HCT116 (cell line): ENCODE results near the gene GOT1. TPM values are rescaled to one million over a fixed set of nuclear protein-coding genes. Genes with fewer than 3 reads are reported as not detected.
A peak's percentile ranks its signal among the peaks of the same experiment; 100 is the strongest.

ENCODE experiments used
- ATAC-seq: fragments of 200-7000 bp; cut with Tn5 transposase; 2 replicates; pipeline ENCODE4 v1.9.1; 2020; ENCODE audit warnings: mild to moderate bottlenecking, moderate library complexity
- BruUV-seq: library from RNA; stranded (reverse); fragments of 400-500 nt; replicated peaks from 2 replicates; lab custom pipeline; 2021; lab: Mats Ljungman, UMichigan
- CTCF ChIA-PET: fragments of 300-600 bp; sonication (Branson Sonifier 250); formaldehyde crosslinking; loops from one replicate; lab custom pipeline; 2021; ENCODE audit warnings: antibody characterized with exemption; lab: Charles Lee
- POLR2A ChIA-PET: fragments of 300-600, 350-600 bp; sonication (Branson Sonifier 250); formaldehyde crosslinking; loops from one replicate; lab custom pipeline; 2021; ENCODE audit warnings: antibody characterized with exemption; lab: Charles Lee
- RAD21 ChIA-PET, 2 experiments: fragments of 300-600 bp; sonication (Branson Sonifier 250); formaldehyde crosslinking; loops; one replicate each; lab custom pipeline; 2023; ENCODE audit warnings: low total read pairs in 2 of 2; ENCODE audit not compliant: uncharacterized antibody in 2 of 2, unreplicated experiment in 2 of 2, low non-redundant PET in 1 of 2; lab: Charles Lee
- DNase-seq: peaks from one replicate; pipeline ENCODE4 v3.0.0-alpha.2; 2010; ENCODE audit warnings: low read depth, low spot score
- H2AFZ ChIP-seq: fragments of 200-600 bp; shearing (Covaris generic), sonication (generic); 2 replicates; pipeline ENCODE4 v1.6.1; 2017; ENCODE audit warnings: low read depth, mixed run types, mixed read lengths, antibody characterized with exemption, low read length; ENCODE audit not compliant: poor library complexity, severe bottlenecking
- H3K27ac ChIP-seq: 2 replicates; pipeline ENCODE4 v1.5.1; 2012; ENCODE audit warnings: low read depth, low read length
- H3K27me3 ChIP-seq: fragments of 200-600 bp; sonication (generic); 2 replicates; pipeline ENCODE4 v1.6.1; 2016; ENCODE audit warnings: mixed run types, low read length, mixed read lengths; ENCODE audit not compliant: insufficient read depth
- H3K36me3 ChIP-seq, 2 experiments: fragments of 200-500 bp in 1 of 2; fragments of 200-600 bp in 1 of 2; sonication (Bioruptor generic) in 1 of 2; sonication (generic) in 1 of 2; 2 replicates each; pipeline versions ENCODE4 v1.5.1 to v1.6.1; 2014 to 2016; ENCODE audit warnings: low read length in 2 of 2, inconsistent platforms in 1 of 2, mixed read lengths in 1 of 2, mixed run types in 1 of 2; ENCODE audit not compliant: insufficient read depth in 2 of 2, control insufficient read depth in 1 of 2
- H3K4me1 ChIP-seq, 2 experiments: fragments of 200-600 bp in 1 of 2; sonication (generic) in 1 of 2; 2 replicates each; pipeline versions ENCODE4 v1.5.1 to v1.6.1; 2012 to 2017; ENCODE audit warnings: low read length in 2 of 2, inconsistent platforms in 1 of 2, mild to moderate bottlenecking in 1 of 2, mixed read lengths in 1 of 2, mixed run types in 1 of 2, moderate library complexity in 1 of 2; ENCODE audit not compliant: insufficient read depth in 2 of 2, control insufficient read depth in 1 of 2
- H3K4me2 ChIP-seq: fragments of 200-600 bp; sonication (generic); 2 replicates; pipeline ENCODE4 v1.6.1; 2017; ENCODE audit warnings: mixed run types, low read length, mixed read lengths
- H3K4me3 ChIP-seq, 2 experiments: fragments of 200-600 bp in 1 of 2; sonication (generic) in 1 of 2; replicated peaks in 1 of 2; 2 replicates each; pipeline ENCODE4 v1.5.1; 2011 to 2016; ENCODE audit warnings: low read length in 2 of 2, control low read depth in 1 of 2, low read depth in 1 of 2, mild to moderate bottlenecking in 1 of 2, mixed read lengths in 1 of 2, mixed run types in 1 of 2
- H3K79me2 ChIP-seq: fragments of 200-600 bp; sonication (generic); 2 replicates; pipeline ENCODE4 v1.6.1; 2017; ENCODE audit warnings: mild to moderate bottlenecking, mixed run types, low read length, moderate library complexity, mixed read lengths; ENCODE audit not compliant: insufficient read depth
- H3K9ac ChIP-seq: fragments of 200-600 bp; sonication (generic); 2 replicates; pipeline ENCODE4 v1.6.1; 2016; ENCODE audit warnings: low read length, mixed read lengths
- H3K9me2 ChIP-seq: fragments of 200-600 bp; sonication (generic), shearing (Covaris generic); 2 replicates; pipeline ENCODE4 v1.6.1; 2017; ENCODE audit warnings: mixed run types, mild to moderate bottlenecking, moderate library complexity; ENCODE audit not compliant: insufficient read depth
- H3K9me3 ChIP-seq, 2 experiments: fragments of 200-500 bp in 1 of 2; fragments of 200-600 bp in 1 of 2; sonication (Bioruptor generic) in 1 of 2; sonication (generic) in 1 of 2; 2 replicates each; pipeline ENCODE4 v1.6.1; 2014 to 2017; ENCODE audit warnings: low read length in 2 of 2, mixed read lengths in 2 of 2, inconsistent platforms in 1 of 2, low read depth in 1 of 2, mild to moderate bottlenecking in 1 of 2, mixed run types in 1 of 2, moderate library complexity in 1 of 2; ENCODE audit not compliant: control insufficient read depth in 1 of 2, insufficient read depth in 1 of 2
- H4K20me1 ChIP-seq: fragments of 200-600 bp; sonication (generic), shearing (Covaris generic); 2 replicates; pipeline ENCODE4 v1.6.1; 2017; ENCODE audit warnings: mixed run types, mild to moderate bottlenecking, moderate library complexity; ENCODE audit not compliant: insufficient read depth
- CBX3 ChIP-seq: IDR thresholded peaks from 2 replicates; pipeline ENCODE4 v1.6.1; 2012; ENCODE audit warnings: low read depth
- CEBPB ChIP-seq: IDR thresholded peaks from 2 replicates; pipeline ENCODE4 v1.6.1; 2012; ENCODE audit warnings: low read depth
- EGR1 ChIP-seq: IDR thresholded peaks from 2 replicates; pipeline ENCODE4 v1.6.1; 2012; ENCODE audit warnings: low read depth
- EZH2 ChIP-seq: fragments of 200-600 bp; sonication (generic); IDR thresholded peaks from 2 replicates; pipeline ENCODE4 v1.6.1; 2017; ENCODE audit warnings: antibody characterized with exemption, mixed run types
- EZH2phosphoT487 ChIP-seq: fragments of 200-600 bp; IDR thresholded peaks from 2 replicates; pipeline ENCODE4 v1.6.1; 2018; ENCODE audit warnings: antibody characterized with exemption, borderline replicate concordance
- FOSL1 ChIP-seq: IDR thresholded peaks from 2 replicates; pipeline ENCODE4 v1.6.1; 2012; ENCODE audit warnings: low read depth
- POLR2A ChIP-seq: IDR thresholded peaks from 2 replicates; pipeline ENCODE4 v1.7.0; 2011; ENCODE audit warnings: borderline replicate concordance; ENCODE audit not compliant: insufficient read depth, insufficient read length; ENCODE audit errors: extremely low read depth
- POLR2AphosphoS5 ChIP-seq: IDR thresholded peaks from 2 replicates; pipeline ENCODE4 v1.6.1; 2011; ENCODE audit warnings: mild to moderate bottlenecking, low read depth, low read length, moderate library complexity
- SIN3A ChIP-seq: IDR thresholded peaks from 2 replicates; pipeline ENCODE4 v1.6.1; 2012; ENCODE audit warnings: low read depth
- SP1 ChIP-seq: IDR thresholded peaks from 2 replicates; pipeline ENCODE4 v1.6.1; 2012; ENCODE audit warnings: low read depth
- SRF ChIP-seq: IDR thresholded peaks from 2 replicates; pipeline ENCODE4 v1.6.1; 2012; ENCODE audit warnings: low read depth
- ZFX ChIP-seq: fragments of 450-650 bp; IDR thresholded peaks from 2 replicates; pipeline ENCODE4 v1.6.1; 2017
- ZNF274 ChIP-seq: fragments of 200-500 bp; sonication (Bioruptor generic); IDR thresholded peaks from 2 replicates; pipeline ENCODE4 v1.6.1; 2014; ENCODE audit warnings: mild to moderate bottlenecking, low read depth, low read length, inconsistent platforms
- intact Hi-C: fragments of 100-400 bp; cut with micrococcal nuclease; formaldehyde crosslinking; loops from 2 replicates; pipeline ENCODE4 v1.10.0; 2022
- total RNA-seq: library from RNA; stranded (reverse); gene quantifications from one replicate; pipeline ENCODE4 v1.2.1, GENCODE V29; 2021; ENCODE audit not compliant: unreplicated experiment
- TF ChIP-seq, protein P1 (sequence below): IDR thresholded peaks from 2 replicates; pipeline ENCODE4 v1.6.1; 2012
- TF ChIP-seq, protein P2 (sequence below): IDR thresholded peaks from 2 replicates; pipeline ENCODE4 v1.6.1; 2012; ENCODE audit warnings: low read depth
- TF ChIP-seq, protein P3 (sequence below): IDR thresholded peaks from 2 replicates; pipeline ENCODE4 v1.6.1; 2012

The GOT1 gene
- total RNA-seq, 1 experiment from 2014 or later, result 135 TPM

DNA sequence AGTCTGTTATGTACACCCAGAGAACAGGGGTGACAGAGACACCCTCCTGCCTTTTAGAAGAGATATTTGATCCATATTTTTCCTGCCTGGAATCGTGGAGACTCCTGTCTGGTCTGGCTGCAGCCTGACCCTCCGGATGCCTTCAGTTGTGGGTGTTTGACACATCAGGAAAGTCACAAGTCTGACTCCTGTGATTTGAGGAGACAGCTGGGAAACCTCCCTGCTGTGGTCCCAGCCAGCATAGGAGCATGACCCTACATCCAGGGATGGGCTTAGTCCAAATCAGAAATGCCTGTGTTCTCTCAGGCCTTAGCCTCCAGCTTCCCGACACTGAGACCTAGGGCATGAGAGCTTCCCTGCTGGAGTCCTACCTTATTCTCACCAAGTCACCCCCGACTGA, 43.4 kb downstream of the GOT1 start:
- Histone ChIP-seq H3K79me2 (no peaks in the 10 kb centered on the region), H3K27ac (no peak overlapping the region), H3K9me3 (no peaks in the 10 kb centered on the region), H3K27me3 (peaks cover 23% of the 10 kb centered on the region), H3K36me3 (no peaks in the 10 kb centered on the region), H2AFZ (no peak overlapping the region), H3K4me3 (no peak overlapping the region), H3K4me1 (peaks cover 0 to 3% of the 10 kb centered on the region in 2 experiments; a peak in 1 of 4 replicates), H4K20me1 (no peaks in the 10 kb centered on the region), H3K4me2 (no peak overlapping the region), H3K9me2 (no peaks in the 10 kb centered on the region), H3K9ac (no peak overlapping the region)
- TF ChIP-seq POLR2A (no peak), ZFX (no peak), SP1 (no peak), FOSL1 (no peak), EGR1 (no peak), ZNF274 (no peak), EZH2phosphoT487 (no peak), SIN3A (no peak), SRF (no peak), CBX3 (no peak), EZH2 (no peak), POLR2AphosphoS5 (no peak), CEBPB (no peak)
- TF ChIP-seq, protein P1, sequence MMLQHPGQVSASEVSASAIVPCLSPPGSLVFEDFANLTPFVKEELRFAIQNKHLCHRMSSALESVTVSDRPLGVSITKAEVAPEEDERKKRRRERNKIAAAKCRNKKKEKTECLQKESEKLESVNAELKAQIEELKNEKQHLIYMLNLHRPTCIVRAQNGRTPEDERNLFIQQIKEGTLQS, result no peak
- TF ChIP-seq, protein P2, sequence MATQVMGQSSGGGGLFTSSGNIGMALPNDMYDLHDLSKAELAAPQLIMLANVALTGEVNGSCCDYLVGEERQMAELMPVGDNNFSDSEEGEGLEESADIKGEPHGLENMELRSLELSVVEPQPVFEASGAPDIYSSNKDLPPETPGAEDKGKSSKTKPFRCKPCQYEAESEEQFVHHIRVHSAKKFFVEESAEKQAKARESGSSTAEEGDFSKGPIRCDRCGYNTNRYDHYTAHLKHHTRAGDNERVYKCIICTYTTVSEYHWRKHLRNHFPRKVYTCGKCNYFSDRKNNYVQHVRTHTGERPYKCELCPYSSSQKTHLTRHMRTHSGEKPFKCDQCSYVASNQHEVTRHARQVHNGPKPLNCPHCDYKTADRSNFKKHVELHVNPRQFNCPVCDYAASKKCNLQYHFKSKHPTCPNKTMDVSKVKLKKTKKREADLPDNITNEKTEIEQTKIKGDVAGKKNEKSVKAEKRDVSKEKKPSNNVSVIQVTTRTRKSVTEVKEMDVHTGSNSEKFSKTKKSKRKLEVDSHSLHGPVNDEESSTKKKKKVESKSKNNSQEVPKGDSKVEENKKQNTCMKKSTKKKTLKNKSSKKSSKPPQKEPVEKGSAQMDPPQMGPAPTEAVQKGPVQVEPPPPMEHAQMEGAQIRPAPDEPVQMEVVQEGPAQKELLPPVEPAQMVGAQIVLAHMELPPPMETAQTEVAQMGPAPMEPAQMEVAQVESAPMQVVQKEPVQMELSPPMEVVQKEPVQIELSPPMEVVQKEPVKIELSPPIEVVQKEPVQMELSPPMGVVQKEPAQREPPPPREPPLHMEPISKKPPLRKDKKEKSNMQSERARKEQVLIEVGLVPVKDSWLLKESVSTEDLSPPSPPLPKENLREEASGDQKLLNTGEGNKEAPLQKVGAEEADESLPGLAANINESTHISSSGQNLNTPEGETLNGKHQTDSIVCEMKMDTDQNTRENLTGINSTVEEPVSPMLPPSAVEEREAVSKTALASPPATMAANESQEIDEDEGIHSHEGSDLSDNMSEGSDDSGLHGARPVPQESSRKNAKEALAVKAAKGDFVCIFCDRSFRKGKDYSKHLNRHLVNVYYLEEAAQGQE, result no peak
- TF ChIP-seq, protein P3, sequence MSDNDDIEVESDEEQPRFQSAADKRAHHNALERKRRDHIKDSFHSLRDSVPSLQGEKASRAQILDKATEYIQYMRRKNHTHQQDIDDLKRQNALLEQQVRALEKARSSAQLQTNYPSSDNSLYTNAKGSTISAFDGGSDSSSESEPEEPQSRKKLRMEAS, result no peak
- no peak for DNase-seq
- 0 out of 2 replicates have a peak, but pooled peaks have one; percentile 21 for ATAC-seq
- CTCF ChIA-PET, result no interaction called here
- no TSS peak for BruUV-seq
- intact Hi-C loops, result no loop called here
- POLR2A ChIA-PET, result no interaction called here
- RAD21 ChIA-PET, result no interaction called here
